ENCODE measurements around the gene PDHA1.

DNA sequence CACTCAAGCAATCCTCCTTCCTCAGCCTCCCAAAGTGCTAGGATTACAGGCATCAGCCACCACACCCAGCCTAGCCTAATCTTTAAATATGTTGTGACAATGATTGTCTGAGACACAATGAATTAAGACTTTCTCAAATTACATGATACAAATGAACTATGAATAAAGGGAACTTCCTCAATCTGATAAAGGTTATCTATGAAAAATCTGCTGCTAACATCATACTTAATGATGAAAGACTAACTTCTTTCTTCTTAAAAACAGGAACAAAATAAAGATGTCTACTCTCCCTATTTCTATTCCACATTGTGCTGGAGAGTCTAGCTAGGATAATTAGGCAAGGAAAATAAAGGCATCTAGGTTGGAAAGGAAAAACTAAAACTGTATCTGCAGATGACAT is 60.0 kb downstream of the PDHA1 start:
- TF ChIP-seq, protein P1, sequence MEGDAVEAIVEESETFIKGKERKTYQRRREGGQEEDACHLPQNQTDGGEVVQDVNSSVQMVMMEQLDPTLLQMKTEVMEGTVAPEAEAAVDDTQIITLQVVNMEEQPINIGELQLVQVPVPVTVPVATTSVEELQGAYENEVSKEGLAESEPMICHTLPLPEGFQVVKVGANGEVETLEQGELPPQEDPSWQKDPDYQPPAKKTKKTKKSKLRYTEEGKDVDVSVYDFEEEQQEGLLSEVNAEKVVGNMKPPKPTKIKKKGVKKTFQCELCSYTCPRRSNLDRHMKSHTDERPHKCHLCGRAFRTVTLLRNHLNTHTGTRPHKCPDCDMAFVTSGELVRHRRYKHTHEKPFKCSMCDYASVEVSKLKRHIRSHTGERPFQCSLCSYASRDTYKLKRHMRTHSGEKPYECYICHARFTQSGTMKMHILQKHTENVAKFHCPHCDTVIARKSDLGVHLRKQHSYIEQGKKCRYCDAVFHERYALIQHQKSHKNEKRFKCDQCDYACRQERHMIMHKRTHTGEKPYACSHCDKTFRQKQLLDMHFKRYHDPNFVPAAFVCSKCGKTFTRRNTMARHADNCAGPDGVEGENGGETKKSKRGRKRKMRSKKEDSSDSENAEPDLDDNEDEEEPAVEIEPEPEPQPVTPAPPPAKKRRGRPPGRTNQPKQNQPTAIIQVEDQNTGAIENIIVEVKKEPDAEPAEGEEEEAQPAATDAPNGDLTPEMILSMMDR (IDR thresholded peaks at IDR 0.05 in 8 of 11, conservative IDR thresholded peaks at IDR 0.05 in 3 of 11): no peak
- no peak for TF ChIP-seq POLR2A (IDR thresholded peaks at IDR 0.05)
